Esophagus muscularis mucosa (tissue), 4 donors: Measurements from ENCODE around the gene C16orf87. TPM values are rescaled to one million over a fixed set of nuclear protein-coding genes. Genes with fewer than 3 reads are reported as not detected.

ENCODE experiments used
- DNase-seq: peaks from one replicate; pipeline ENCODE4 v3.0.0-alpha.2; 2017; ENCODE audit errors: extremely low spot score
- H3K27ac ChIP-seq, 4 donors: fragments of 200-600 bp; sonication (generic); replicated peaks in 1 of 4; 1 replicate in 3 of 4; 2 replicates in 1 of 4; pipeline ENCODE4 v1.5.1; 2016 to 2019; ENCODE audit warnings: mild to moderate bottlenecking in 1 of 4
- H3K27me3 ChIP-seq, 4 donors: fragments of 200-600 bp; sonication (generic); one replicate each; pipeline versions ENCODE4 v1.5.1 to v1.6.0; 2016 to 2019
- H3K36me3 ChIP-seq, 4 donors: fragments of 200-600 bp; sonication (generic); one replicate each; pipeline ENCODE4 v1.5.1; 2016 to 2019
- H3K4me1 ChIP-seq, 4 donors: fragments of 200-600 bp; sonication (generic); one replicate each; pipeline ENCODE4 v1.5.1; 2016 to 2019
- H3K4me3 ChIP-seq, 4 donors: fragments of 200-600 bp; sonication (generic); 1 replicate in 2 of 4; 2 replicates in 2 of 4; pipeline ENCODE4 v1.5.1; 2016 to 2019; ENCODE audit warnings: mild to moderate bottlenecking in 4 of 4, moderate library complexity in 1 of 4
- H3K9me3 ChIP-seq, 4 donors: fragments of 200-600 bp; sonication (generic); 1 replicate in 3 of 4; 2 replicates in 1 of 4; pipeline ENCODE4 v1.5.1; 2016 to 2019
- EP300 ChIP-seq: sonication (generic); formaldehyde crosslinking; IDR thresholded peaks from one replicate; pipeline ENCODE4 v1.6.1; 2017; ENCODE audit warnings: antibody characterized with exemption
- POLR2A ChIP-seq: fragments of 450-650 bp; IDR thresholded peaks from one replicate; pipeline ENCODE4 v1.6.1; 2017; ENCODE audit warnings: antibody characterized with exemption, moderate library complexity, mild to moderate bottlenecking, low read depth
- POLR2AphosphoS5 ChIP-seq, 2 donors: sonication (generic); formaldehyde crosslinking; IDR thresholded peaks; one replicate each; pipeline ENCODE4 v1.6.1; 2017; ENCODE audit warnings: antibody characterized with exemption in 2 of 2
- WGBS: methylation state at CpG from one replicate; pipeline ENCODE4 v1.1.5; 2018; 5-methylcytosine and 5-hydroxymethylcytosine counted together
- intact Hi-C: fragments of 100-400 bp; cut with DNase I; formaldehyde crosslinking; loops from one replicate; pipeline ENCODE4 v1.15.1; 2023
- total RNA-seq, 4 donors: library from RNA; depleted of rRNA; stranded (reverse); fragments of >200 nt; gene quantifications; one replicate each; pipeline versions ENCODE4 v1.1.0 to v1.2.1, GENCODE V29; 2016
- TF ChIP-seq, protein P1 (sequence below), 3 experiments: fragments of 200-600 bp in 2 of 3; fragments of 450-650 bp in 1 of 3; sonication (generic) in 2 of 3; IDR thresholded peaks; one replicate each; pipeline ENCODE4 v1.5.1; 2017 to 2019; ENCODE audit warnings: antibody characterized with exemption in 3 of 3, mild to moderate bottlenecking in 2 of 3, moderate library complexity in 1 of 3

The C16orf87 gene
- total RNA-seq, 4 donors from 2014 or later: 7.0 to 11.2 (median 8.6) TPM

DNA sequence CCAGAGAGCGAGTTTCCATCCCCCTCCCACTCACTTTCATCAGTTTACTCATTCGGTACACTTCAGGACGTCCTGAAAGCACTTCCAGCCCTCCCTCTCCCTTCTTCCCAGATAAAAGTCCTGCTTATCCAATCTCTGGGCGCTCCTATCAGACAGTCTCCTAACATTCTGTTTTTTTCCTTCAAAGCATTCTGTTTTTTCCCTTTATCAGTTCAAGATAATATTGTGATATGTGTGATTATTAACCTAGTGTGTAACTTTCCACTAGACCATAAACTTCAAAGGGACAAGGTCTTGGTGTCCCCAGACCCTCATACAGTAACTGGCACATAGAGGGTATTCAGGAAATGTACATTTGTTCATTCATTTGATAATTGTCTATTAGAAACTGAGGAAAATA lies 24.4 kb upstream of the C16orf87 start:
- Histone ChIP-seq H3K36me3 (no peaks in the 10 kb centered on the region), H3K4me1 (peaks cover 0 to 18% (median 15%) of the 10 kb centered on the region in 4 donors), H3K9me3 (no peaks in the 10 kb centered on the region), H3K27ac (no peak overlapping the region), H3K27me3 (no peaks in the 10 kb centered on the region), H3K4me3 (no peak overlapping the region)
- intact Hi-C loops: loop anchor here (1.0 kb wide), 1 partner anchor 53 kb away; no protein-coding TSS in a partner anchor
- no peak for DNase-seq
- no peak for TF ChIP-seq POLR2A
- TF ChIP-seq EP300: no peak
- TF ChIP-seq POLR2AphosphoS5 (IDR thresholded peaks at IDR 0.05): no peak
- TF ChIP-seq, protein P1, sequence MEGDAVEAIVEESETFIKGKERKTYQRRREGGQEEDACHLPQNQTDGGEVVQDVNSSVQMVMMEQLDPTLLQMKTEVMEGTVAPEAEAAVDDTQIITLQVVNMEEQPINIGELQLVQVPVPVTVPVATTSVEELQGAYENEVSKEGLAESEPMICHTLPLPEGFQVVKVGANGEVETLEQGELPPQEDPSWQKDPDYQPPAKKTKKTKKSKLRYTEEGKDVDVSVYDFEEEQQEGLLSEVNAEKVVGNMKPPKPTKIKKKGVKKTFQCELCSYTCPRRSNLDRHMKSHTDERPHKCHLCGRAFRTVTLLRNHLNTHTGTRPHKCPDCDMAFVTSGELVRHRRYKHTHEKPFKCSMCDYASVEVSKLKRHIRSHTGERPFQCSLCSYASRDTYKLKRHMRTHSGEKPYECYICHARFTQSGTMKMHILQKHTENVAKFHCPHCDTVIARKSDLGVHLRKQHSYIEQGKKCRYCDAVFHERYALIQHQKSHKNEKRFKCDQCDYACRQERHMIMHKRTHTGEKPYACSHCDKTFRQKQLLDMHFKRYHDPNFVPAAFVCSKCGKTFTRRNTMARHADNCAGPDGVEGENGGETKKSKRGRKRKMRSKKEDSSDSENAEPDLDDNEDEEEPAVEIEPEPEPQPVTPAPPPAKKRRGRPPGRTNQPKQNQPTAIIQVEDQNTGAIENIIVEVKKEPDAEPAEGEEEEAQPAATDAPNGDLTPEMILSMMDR (IDR thresholded peaks at IDR 0.05): no peak
- 89% methylated on average over 4 of the region's 4 CpGs for WGBS

DNA sequence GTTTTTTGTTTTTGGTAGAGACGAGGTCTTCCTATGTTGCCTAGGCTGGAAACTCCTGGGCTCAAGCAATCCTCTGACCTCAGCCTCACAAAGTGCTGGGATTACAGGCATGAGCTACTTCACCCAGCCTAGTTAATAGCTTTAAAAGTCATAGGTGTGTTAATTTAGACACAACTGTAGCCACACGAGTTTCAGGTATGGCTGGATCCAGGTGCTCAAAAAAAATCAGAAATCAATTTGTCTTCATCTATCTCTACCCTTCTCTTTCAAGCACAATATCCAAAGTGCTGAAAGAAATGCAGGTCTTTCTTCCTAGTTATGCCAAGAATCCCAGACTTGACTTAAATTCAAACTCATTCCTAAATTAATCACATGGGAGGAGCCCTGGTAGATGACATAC lies 23.9 kb upstream of the C16orf87 start:
- TF ChIP-seq, protein P1 (IDR thresholded peaks at IDR 0.05): no peak
- TF ChIP-seq EP300 (no peak), POLR2A (no peak), POLR2AphosphoS5 (IDR thresholded peaks at IDR 0.05) (no peak)
- H3K9me3 ChIP-seq: no peaks in the 10 kb centered on the region
- H3K4me1 ChIP-seq: peaks cover 0 to 18% (median 15%) of the 10 kb centered on the region in 4 donors
- H3K4me3 ChIP-seq: no peak overlapping the region
- H3K36me3 ChIP-seq: no peaks in the 10 kb centered on the region
- WGBS: 86% methylated on average over 2 of the region's 2 CpGs
- H3K27ac ChIP-seq: no peak overlapping the region
- DNase-seq: no peak
- no peaks in the 10 kb centered on the region for H3K27me3 ChIP-seq
- intact Hi-C loops: loop anchor here (1.0 kb wide), 1 partner anchor 53 kb away; no protein-coding TSS in a partner anchor

DNA sequence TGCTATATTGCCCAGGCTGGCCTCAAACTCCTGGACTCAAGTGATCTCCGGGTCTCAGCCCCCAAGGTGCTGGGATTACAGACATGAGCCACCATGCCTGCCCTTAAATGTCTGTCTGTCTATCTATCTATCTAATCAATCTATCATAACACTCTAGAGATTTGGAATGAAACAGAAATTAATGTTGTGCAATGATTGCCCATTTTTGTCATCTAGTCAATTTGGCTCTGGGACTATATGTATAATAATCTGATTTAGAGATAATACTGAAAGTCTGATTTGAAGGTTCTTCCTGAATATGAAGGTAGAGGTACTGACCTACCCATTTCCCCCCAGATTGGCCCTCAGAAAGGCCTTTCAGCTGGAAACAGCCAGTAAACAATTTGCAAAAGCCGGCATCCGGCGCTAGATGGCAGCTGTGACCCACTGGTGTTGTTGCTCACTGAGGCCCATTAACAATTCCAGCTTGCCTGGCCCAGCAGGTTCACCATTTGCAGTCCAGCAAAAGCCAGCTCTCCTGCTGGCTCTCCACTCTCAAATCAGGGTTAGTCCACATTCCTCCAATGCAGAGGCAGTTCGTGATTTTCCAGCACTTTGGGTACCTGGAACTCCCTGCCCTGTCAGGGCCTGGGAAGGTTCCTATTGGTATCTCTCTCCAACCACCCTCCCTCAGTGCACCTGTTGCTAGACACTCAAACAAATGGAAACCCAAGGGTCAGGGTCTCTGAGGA lies 22.9 kb upstream of the C16orf87 start:
- no peak overlapping the region for H3K27ac ChIP-seq
- H3K9me3 ChIP-seq: no peaks in the 10 kb centered on the region
- 20% methylated on average over 5 of the region's 5 CpGs for WGBS
- TF ChIP-seq, protein P1 (IDR thresholded peaks at IDR 0.05): peak; percentile 72 to 83 (median 74)
- TF ChIP-seq POLR2A (no peak), POLR2AphosphoS5 (IDR thresholded peaks at IDR 0.05) (peak in 1 of 2 donors; percentile 32)
- H3K4me3 ChIP-seq: no peak overlapping the region
- H3K27me3 ChIP-seq: no peaks in the 10 kb centered on the region
- H3K36me3 ChIP-seq: no peaks in the 10 kb centered on the region
- peaks cover 0 to 18% (median 15%) of the 10 kb centered on the region in 4 donors for H3K4me1 ChIP-seq
- intact Hi-C loops: no loop called here
- DNase-seq: peak; percentile 93

DNA sequence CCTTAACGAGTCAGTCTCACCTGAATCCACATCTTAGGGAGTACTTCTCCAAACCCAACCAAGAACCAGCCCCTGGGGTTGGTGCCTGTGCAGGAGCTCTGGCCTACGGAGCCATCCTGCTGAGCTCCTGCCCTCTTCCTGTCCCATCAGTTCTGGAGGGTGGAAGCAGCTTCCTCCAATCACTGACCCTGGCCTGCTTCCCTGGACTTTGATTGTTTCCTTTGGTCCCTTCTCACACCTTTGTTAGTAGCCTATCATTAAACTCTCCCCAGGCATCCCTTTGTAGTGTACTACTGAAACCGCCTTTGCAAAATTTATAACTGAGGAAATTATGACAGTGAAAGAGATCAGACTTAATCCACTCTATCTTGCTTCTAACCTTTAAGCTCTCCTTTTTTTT lies 21.1 kb upstream of the C16orf87 start:
- TF ChIP-seq, protein P1 (IDR thresholded peaks at IDR 0.05): no peak
- TF ChIP-seq POLR2AphosphoS5 (IDR thresholded peaks at IDR 0.05): no peak
- Histone ChIP-seq H3K9me3 (no peaks in the 10 kb centered on the region), H3K36me3 (no peaks in the 10 kb centered on the region), H3K4me3 (no peak overlapping the region), H3K27me3 (no peaks in the 10 kb centered on the region), H3K4me1 (peaks cover 0 to 7% (median 5%) of the 10 kb centered on the region in 4 donors), H3K27ac (no peak overlapping the region)
- DNase-seq: no peak
- intact Hi-C loops: no loop called here
- WGBS: 88% methylated on average over 3 of the region's 3 CpGs
